A549 (cell line): Measurements from ENCODE around the gene BRI3BP.

ENCODE experiments used
- CEBPB ChIP-seq, 2 experiments: fragments of >200 bp in 1 of 2; sonication (Bioruptor Twin) in 1 of 2; formaldehyde crosslinking in 1 of 2; IDR thresholded peaks; 2 replicates each; pipeline ENCODE4 v1.6.1; 2012 to 2016
- CTCF ChIP-seq: fragments of >200 bp; sonication (Bioruptor Twin); formaldehyde crosslinking; IDR thresholded peaks from 3 replicates; pipeline ENCODE4 v1.5.1; 2016
- EHMT2 ChIP-seq: fragments of 200-600 bp; sonication (generic); IDR thresholded peaks from 2 replicates; pipeline ENCODE4 v1.6.1; 2016; ENCODE audit warnings: antibody characterized with exemption, low read depth, mild to moderate bottlenecking, moderate library complexity
- HDAC2 ChIP-seq: fragments of 200-600 bp; sonication (generic); IDR thresholded peaks from 2 replicates; pipeline ENCODE4 v1.6.1; 2016
- HMGXB4 ChIP-seq: fragments of 250-450 bp; sonication (Bioruptor Pico); IDR thresholded peaks from 2 replicates; pipeline ENCODE4 v1.5.0; 2021; ENCODE audit warnings: mild to moderate bottlenecking, moderate library complexity, borderline replicate concordance
- JUN ChIP-seq, 2 experiments: fragments of >200 bp; sonication (Bioruptor Twin); formaldehyde crosslinking; IDR thresholded peaks; 2 replicates in 1 of 2; 3 replicates in 1 of 2; pipeline ENCODE4 v1.6.1; 2016 to 2017
- KDM1A ChIP-seq: fragments of 200-600 bp; sonication (generic); IDR thresholded peaks from 2 replicates; pipeline ENCODE4 v1.6.1; 2016; ENCODE audit warnings: low read depth, mild to moderate bottlenecking
- KDM5A ChIP-seq: fragments of 200-600 bp; sonication (generic); IDR thresholded peaks from 2 replicates; pipeline ENCODE4 v1.6.1; 2016; ENCODE audit warnings: antibody characterized with exemption, mild to moderate bottlenecking
- MAX ChIP-seq: IDR thresholded peaks from 2 replicates; pipeline ENCODE4 v1.6.1; 2012
- MAZ ChIP-seq: fragments of 150-350 bp; IDR thresholded peaks from 2 replicates; pipeline ENCODE4 v1.6.1; 2014; ENCODE audit warnings: antibody characterized with exemption, low read depth, low read length, borderline replicate concordance
- REST ChIP-seq: fragments of 200-600 bp; sonication (generic); IDR thresholded peaks from 2 replicates; pipeline ENCODE4 v1.6.1; 2016; ENCODE audit warnings: antibody characterized with exemption, mild to moderate bottlenecking, moderate library complexity
- SMC3 ChIP-seq: fragments of >200 bp; sonication (Bioruptor Twin); formaldehyde crosslinking; IDR thresholded peaks from 3 replicates; pipeline ENCODE4 v1.6.1; 2018; ENCODE audit warnings: inconsistent platforms
- ZSCAN20 ChIP-seq: fragments of 250-450 bp; sonication (Bioruptor Pico); IDR thresholded peaks from 2 replicates; pipeline ENCODE4 v1.8.0; 2022; ENCODE audit warnings: mild to moderate bottlenecking, moderate library complexity

GRCh38 chr12:125061229-125061628, 67.8 kb downstream of the BRI3BP start:
- no peak for TF ChIP-seq REST
- TF ChIP-seq CTCF: no peak
- TF ChIP-seq MAX: no peak
- TF ChIP-seq JUN (IDR thresholded peaks at IDR 0.05): no peak
- TF ChIP-seq KDM1A: no peak
- TF ChIP-seq EHMT2: no peak
- TF ChIP-seq HDAC2: no peak
- no peak for TF ChIP-seq HMGXB4 (CRISPR knock-in tag)
- no peak for TF ChIP-seq CEBPB (IDR thresholded peaks at IDR 0.05)
- no peak for TF ChIP-seq KDM5A
- TF ChIP-seq ZSCAN20 (CRISPR knock-in tag): no peak
- TF ChIP-seq SMC3: no peak
- TF ChIP-seq MAZ: no peak
